ENCODE results near the gene SORCS3. TPM values are rescaled to one million over a fixed set of nuclear protein-coding genes. Genes with fewer than 3 reads are reported as not detected.

Gene SORCS3
- total RNA-seq, 1 donor from 2014 or later: 1.00 TPM

- DNase-seq (ENCODE audit: low read depth) (no peak), FAIRE-seq (no peak)
- Histone ChIP-seq H3K79me2 (ENCODE audit: insufficient read depth, low read length) (no peaks in the 10 kb centered on the region), H3K4me3 (ENCODE audit: insufficient read depth, low read depth, low read length) (no peak overlapping the region), H4K20me1 (ENCODE audit: insufficient read depth, low read length) (no peaks in the 10 kb centered on the region), H3K27me3 (ENCODE audit: insufficient read depth, low read length) (no peaks in the 10 kb centered on the region), H2AFZ (ENCODE audit: low read depth, low read length) (no peak overlapping the region), H3K4me1 (ENCODE audit: insufficient read depth, low read length) (no peaks in the 10 kb centered on the region), H3K36me3 (ENCODE audit: insufficient read depth, low read length) (no peaks in the 10 kb centered on the region), H3K9me3 (ENCODE audit: insufficient read depth, low read depth, low read length) (no peaks in the 10 kb centered on the region), H3K9ac (ENCODE audit: low read length) (no peak overlapping the region), H3K27ac (ENCODE audit: low read depth, low read length) (no peak overlapping the region), H3K4me2 (ENCODE audit: low read length) (peak overlapping the region; percentile 30)
- H3K4me1 Mint-ChIP-seq (ENCODE audit: low read depth, unreplicated experiment): peaks cover 4% of the 10 kb centered on the region
- no peaks in the 10 kb centered on the region for H3K36me3 Mint-ChIP-seq (ENCODE audit: low read depth, unreplicated experiment)
- H3K4me3 Mint-ChIP-seq (ENCODE audit: unreplicated experiment): no peak overlapping the region
- peaks cover 1% of the 10 kb centered on the region for H3K9me3 Mint-ChIP-seq (ENCODE audit: unreplicated experiment)
- peaks cover 37% of the 10 kb centered on the region for H3K27me3 Mint-ChIP-seq (ENCODE audit: low read depth, unreplicated experiment)
- no peak overlapping the region for H3K27ac Mint-ChIP-seq (ENCODE audit: unreplicated experiment)
- TF ChIP-seq CTCF (IDR thresholded peaks at IDR 0.05; ENCODE audit: insufficient read depth, low read depth, low read length) (no peak), EZH2 (IDR thresholded peaks at IDR 0.05; ENCODE audit: insufficient read depth, low read length) (no peak)
Measured at GRCh38 chr10:104735036-104735756, 94.1 kb downstream of the SORCS3 start.

DNA sequence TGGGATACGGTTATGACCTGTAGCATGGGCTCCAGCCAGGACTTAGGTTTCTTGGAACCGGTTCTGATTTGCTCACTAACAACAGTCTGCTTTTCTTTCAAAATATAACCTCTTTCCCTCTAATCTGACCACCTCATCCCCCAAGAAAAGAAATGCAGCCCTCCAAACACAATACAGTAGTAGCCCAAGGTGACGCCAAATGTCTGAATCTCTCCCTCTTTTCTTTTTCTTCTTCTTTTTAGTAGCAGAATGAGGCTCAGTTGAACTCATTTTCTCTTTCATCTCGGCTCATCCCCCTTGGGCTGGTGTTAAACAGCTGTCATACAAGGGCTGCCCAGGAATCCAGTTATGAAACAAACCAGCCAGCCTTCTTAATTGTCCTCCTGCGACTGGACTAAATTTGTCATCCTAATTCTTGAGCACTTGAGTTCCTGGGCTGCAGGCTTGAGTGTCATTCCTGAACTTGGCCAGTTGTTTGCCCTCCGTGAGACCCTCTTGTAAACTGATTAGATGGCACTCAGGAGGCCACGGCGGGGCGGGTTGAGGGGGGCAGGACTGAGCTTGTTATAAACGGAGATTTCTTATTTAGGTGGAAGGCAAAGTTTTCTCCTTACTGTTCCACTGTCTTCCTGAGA, 94.8 kb downstream of the SORCS3 start:
- no peak for TF ChIP-seq CTCF (IDR thresholded peaks at IDR 0.05; ENCODE audit: insufficient read depth, low read depth, low read length)
- TF ChIP-seq EZH2 (IDR thresholded peaks at IDR 0.05; ENCODE audit: insufficient read depth, low read length): no peak
- Mint-ChIP-seq H3K36me3 (ENCODE audit: low read depth, unreplicated experiment) (no peaks in the 10 kb centered on the region), H3K27ac (ENCODE audit: unreplicated experiment) (no peak overlapping the region), H3K4me3 (ENCODE audit: unreplicated experiment) (no peak overlapping the region), H3K27me3 (ENCODE audit: low read depth, unreplicated experiment) (peaks cover 30% of the 10 kb centered on the region), H3K9me3 (ENCODE audit: unreplicated experiment) (peaks cover 1% of the 10 kb centered on the region), H3K4me1 (ENCODE audit: low read depth, unreplicated experiment) (peaks cover 4% of the 10 kb centered on the region)
- FAIRE-seq (no peak), DNase-seq (ENCODE audit: low read depth) (no peak)
- Histone ChIP-seq H2AFZ (ENCODE audit: low read depth, low read length) (no peak overlapping the region), H3K27ac (ENCODE audit: low read depth, low read length) (no peak overlapping the region), H3K4me3 (ENCODE audit: insufficient read depth, low read depth, low read length) (no peak overlapping the region), H3K4me2 (ENCODE audit: low read length) (no peak overlapping the region), H3K4me1 (ENCODE audit: insufficient read depth, low read length) (no peaks in the 10 kb centered on the region), H3K9ac (ENCODE audit: low read length) (no peak overlapping the region), H3K36me3 (ENCODE audit: insufficient read depth, low read length) (no peaks in the 10 kb centered on the region), H3K27me3 (ENCODE audit: insufficient read depth, low read length) (no peaks in the 10 kb centered on the region), H3K79me2 (ENCODE audit: insufficient read depth, low read length) (no peaks in the 10 kb centered on the region), H4K20me1 (ENCODE audit: insufficient read depth, low read length) (no peaks in the 10 kb centered on the region), H3K9me3 (ENCODE audit: insufficient read depth, low read depth, low read length) (no peaks in the 10 kb centered on the region)

- H3K4me1 Mint-ChIP-seq (ENCODE audit: low read depth, unreplicated experiment): no peaks in the 10 kb centered on the region
- no peaks in the 10 kb centered on the region for H3K4me1 ChIP-seq (ENCODE audit: insufficient read depth, low read length)
- H3K27me3 Mint-ChIP-seq (ENCODE audit: low read depth, unreplicated experiment): peaks cover 10% of the 10 kb centered on the region
- no peak overlapping the region for H3K9ac ChIP-seq (ENCODE audit: low read length)
- H3K36me3 ChIP-seq (ENCODE audit: insufficient read depth, low read length): no peaks in the 10 kb centered on the region
- FAIRE-seq: no peak
- no peaks in the 10 kb centered on the region for H3K36me3 Mint-ChIP-seq (ENCODE audit: low read depth, unreplicated experiment)
- no peak overlapping the region for H3K27ac Mint-ChIP-seq (ENCODE audit: unreplicated experiment)
- H3K27ac ChIP-seq (ENCODE audit: low read depth, low read length): no peak overlapping the region
- H3K9me3 Mint-ChIP-seq (ENCODE audit: unreplicated experiment): no peaks in the 10 kb centered on the region
- TF ChIP-seq CTCF (IDR thresholded peaks at IDR 0.05; ENCODE audit: insufficient read depth, low read depth, low read length) (no peak), EZH2 (IDR thresholded peaks at IDR 0.05; ENCODE audit: insufficient read depth, low read length) (no peak)
- DNase-seq (ENCODE audit: low read depth): no peak
- no peak overlapping the region for H3K4me2 ChIP-seq (ENCODE audit: low read length)
- H3K79me2 ChIP-seq (ENCODE audit: insufficient read depth, low read length): no peaks in the 10 kb centered on the region
- H3K9me3 ChIP-seq (ENCODE audit: insufficient read depth, low read depth, low read length): no peaks in the 10 kb centered on the region
- no peak overlapping the region for H3K4me3 Mint-ChIP-seq (ENCODE audit: unreplicated experiment)
- no peak overlapping the region for H2AFZ ChIP-seq (ENCODE audit: low read depth, low read length)
- no peaks in the 10 kb centered on the region for H3K27me3 ChIP-seq (ENCODE audit: insufficient read depth, low read length)
- H4K20me1 ChIP-seq (ENCODE audit: insufficient read depth, low read length): no peaks in the 10 kb centered on the region
- H3K4me3 ChIP-seq (ENCODE audit: insufficient read depth, low read depth, low read length): no peak overlapping the region
Measured at GRCh38 chr10:104741127-104741526, 100.0 kb downstream of the SORCS3 start.
